Measurements from ENCODE around the gene MAGI1.

The MAGI1 gene

DNA sequence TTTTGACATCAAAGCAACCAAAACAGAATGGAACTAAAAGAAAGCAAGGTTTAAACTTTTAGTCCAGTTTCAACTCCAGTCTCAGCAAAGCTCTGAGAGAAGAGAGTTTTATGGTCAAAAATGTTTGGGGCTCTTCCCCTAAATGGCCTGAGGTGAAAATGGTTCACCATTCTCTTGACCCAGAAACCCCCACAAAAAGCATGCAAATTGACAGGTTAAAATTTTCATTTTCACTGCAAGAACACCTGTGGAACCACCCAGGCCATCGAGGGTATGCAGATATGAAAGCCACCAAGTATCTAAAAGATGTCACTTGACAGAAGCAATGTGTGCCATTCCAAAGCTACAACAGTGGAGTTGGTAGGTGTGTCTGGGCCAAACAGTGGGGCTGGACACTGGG lies 195.0 kb downstream of the MAGI1 start:
- H3K27ac ChIP-seq, result no peak overlapping the region
- TF ChIP-seq, protein P1, sequence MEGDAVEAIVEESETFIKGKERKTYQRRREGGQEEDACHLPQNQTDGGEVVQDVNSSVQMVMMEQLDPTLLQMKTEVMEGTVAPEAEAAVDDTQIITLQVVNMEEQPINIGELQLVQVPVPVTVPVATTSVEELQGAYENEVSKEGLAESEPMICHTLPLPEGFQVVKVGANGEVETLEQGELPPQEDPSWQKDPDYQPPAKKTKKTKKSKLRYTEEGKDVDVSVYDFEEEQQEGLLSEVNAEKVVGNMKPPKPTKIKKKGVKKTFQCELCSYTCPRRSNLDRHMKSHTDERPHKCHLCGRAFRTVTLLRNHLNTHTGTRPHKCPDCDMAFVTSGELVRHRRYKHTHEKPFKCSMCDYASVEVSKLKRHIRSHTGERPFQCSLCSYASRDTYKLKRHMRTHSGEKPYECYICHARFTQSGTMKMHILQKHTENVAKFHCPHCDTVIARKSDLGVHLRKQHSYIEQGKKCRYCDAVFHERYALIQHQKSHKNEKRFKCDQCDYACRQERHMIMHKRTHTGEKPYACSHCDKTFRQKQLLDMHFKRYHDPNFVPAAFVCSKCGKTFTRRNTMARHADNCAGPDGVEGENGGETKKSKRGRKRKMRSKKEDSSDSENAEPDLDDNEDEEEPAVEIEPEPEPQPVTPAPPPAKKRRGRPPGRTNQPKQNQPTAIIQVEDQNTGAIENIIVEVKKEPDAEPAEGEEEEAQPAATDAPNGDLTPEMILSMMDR (conservative IDR thresholded peaks at IDR 0.05), result no peak
- TF ChIP-seq ZFX (IDR thresholded peaks at IDR 0.05), result no peak

- no peak overlapping the region for H3K27ac ChIP-seq
- no peak for TF ChIP-seq ZFX (IDR thresholded peaks at IDR 0.05)
- TF ChIP-seq, protein P1 (conservative IDR thresholded peaks at IDR 0.05), result no peak
Observed at GRCh38 chr3:65837604-65838003, 201.1 kb downstream of the MAGI1 start.

- H3K27ac ChIP-seq, result no peak overlapping the region
- TF ChIP-seq, protein P1 (conservative IDR thresholded peaks at IDR 0.05), result no peak
- no peak for TF ChIP-seq ZFX (IDR thresholded peaks at IDR 0.05)
Observed at GRCh38 chr3:65836047-65836446, 202.7 kb downstream of the MAGI1 start.

DNA sequence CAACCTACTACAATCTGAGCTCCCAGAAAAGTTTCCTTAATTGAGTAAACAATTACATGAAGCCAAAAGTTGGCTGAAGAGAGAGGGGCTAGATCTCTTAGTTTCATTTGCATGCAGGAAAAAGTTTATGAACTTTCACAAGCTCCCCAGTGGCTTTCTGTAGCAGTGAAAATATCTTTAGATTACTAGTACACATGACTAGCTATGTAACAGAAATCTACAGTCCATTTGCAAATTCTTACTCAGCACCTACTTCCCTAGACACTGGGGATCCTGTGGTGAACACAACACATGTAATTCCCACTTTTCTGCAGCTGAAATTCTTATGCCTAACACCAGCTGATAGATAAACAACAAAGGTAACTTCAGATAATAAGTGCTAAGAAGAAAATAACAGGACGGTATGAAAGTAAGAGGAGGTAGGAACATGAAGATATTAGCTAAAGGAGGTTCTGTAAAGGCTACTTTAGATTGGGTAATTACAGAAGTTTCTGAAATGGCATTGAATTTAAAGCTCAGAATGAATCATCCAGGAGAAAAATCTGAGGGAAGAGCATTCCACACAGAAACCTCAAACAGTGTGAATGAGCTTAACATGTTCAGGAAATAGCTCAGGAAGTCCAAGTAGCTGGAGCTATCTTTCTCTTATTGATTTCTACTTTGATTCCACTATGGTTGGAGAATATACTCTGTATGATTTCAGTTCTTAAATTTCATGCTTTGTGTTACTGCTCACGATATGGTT lies 204.8 kb downstream of the MAGI1 start:
- H3K27ac ChIP-seq, result no peak overlapping the region
- TF ChIP-seq, protein P1 (conservative IDR thresholded peaks at IDR 0.05), result no peak
- no peak for TF ChIP-seq ZFX (IDR thresholded peaks at IDR 0.05)

- no peak for TF ChIP-seq ZFX (IDR thresholded peaks at IDR 0.05)
- TF ChIP-seq, protein P1 (conservative IDR thresholded peaks at IDR 0.05), result no peak
- H3K27ac ChIP-seq, result no peak overlapping the region; the same call in 1 of the 2 replicates
Observed at GRCh38 chr3:65831733-65832425, 206.8 kb downstream of the MAGI1 start.

- TF ChIP-seq, protein P1 (conservative IDR thresholded peaks at IDR 0.05), result no peak
- no peak for TF ChIP-seq ZFX (IDR thresholded peaks at IDR 0.05)
- peak overlapping the region; percentile 39; the same call in 1 of the 2 replicates for H3K27ac ChIP-seq
Observed at GRCh38 chr3:65830948-65831732, 207.6 kb downstream of the MAGI1 start.

Data from C4-2B (cell line).